ENCODE measurements around the gene GXYLT1. TPM values are rescaled to one million over a fixed set of nuclear protein-coding genes. Genes with fewer than 3 reads are reported as not detected.

Gene GXYLT1
- total and polyA plus RNA-seq, 2 experiments from 2014 or later = 9.0 to 28.8 TPM

GRCh38 chr12:42173961-42174521 lies 29.4 kb upstream of the GXYLT1 start:
- no peaks in the 10 kb centered on the region for H3K27me3 ChIP-seq
- no peaks in the 10 kb centered on the region for H3K4me1 ChIP-seq (ENCODE audit: insufficient read depth)
- no peak overlapping the region for H3K4me2 ChIP-seq
- no peaks in the 10 kb centered on the region for H3K36me3 ChIP-seq (replicated peaks; ENCODE audit: insufficient read depth, low read depth)
- no peak for DNase-seq (ENCODE audit: low spot score)
- H3K9me2 ChIP-seq (replicated peaks; ENCODE audit: insufficient read depth) = no peaks in the 10 kb centered on the region
- no peak overlapping the region for H2AFZ ChIP-seq
- no peaks in the 10 kb centered on the region for H3K9me3 ChIP-seq (ENCODE audit: low read depth)
- H4K20me1 ChIP-seq (ENCODE audit: insufficient read depth, poor library complexity, severe bottlenecking) = no peaks in the 10 kb centered on the region
- TF ChIP-seq CTCF (IDR thresholded peaks at IDR 0.05; ENCODE audit: poor library complexity) = no peak
- TF ChIP-seq EZH2 (IDR thresholded peaks at IDR 0.05; ENCODE audit: borderline replicate concordance) = no peak
- no peak for TF ChIP-seq EZH2phosphoT487 (IDR thresholded peaks at IDR 0.05; ENCODE audit: low read depth, severe bottlenecking, unreplicated experiment)
- no peak overlapping the region for H3K27ac ChIP-seq
- H3K4me3 ChIP-seq = no peak overlapping the region
- peaks cover 9% of the 10 kb centered on the region for H3K79me2 ChIP-seq

- H3K4me2 ChIP-seq = no peak overlapping the region
- no peaks in the 10 kb centered on the region for H3K9me2 ChIP-seq (replicated peaks; ENCODE audit: insufficient read depth)
- DNase-seq (ENCODE audit: low spot score) = no peak
- no peak overlapping the region for H2AFZ ChIP-seq
- H3K27ac ChIP-seq = no peak overlapping the region
- H3K4me3 ChIP-seq = no peak overlapping the region
- TF ChIP-seq EZH2 (IDR thresholded peaks at IDR 0.05; ENCODE audit: borderline replicate concordance) = no peak
- no peak for TF ChIP-seq CTCF (IDR thresholded peaks at IDR 0.05; ENCODE audit: poor library complexity)
- TF ChIP-seq EZH2phosphoT487 (IDR thresholded peaks at IDR 0.05; ENCODE audit: low read depth, severe bottlenecking, unreplicated experiment) = no peak
- H3K4me1 ChIP-seq (ENCODE audit: insufficient read depth) = no peaks in the 10 kb centered on the region
- peaks cover 9% of the 10 kb centered on the region for H3K79me2 ChIP-seq
- H3K9me3 ChIP-seq (ENCODE audit: low read depth) = no peaks in the 10 kb centered on the region
- 91% methylated on average over 4 of the region's 4 CpGs for WGBS (ENCODE audit: low lambda C conversion rate, missing lambda C conversion rate)
- H3K36me3 ChIP-seq (replicated peaks; ENCODE audit: insufficient read depth, low read depth) = no peaks in the 10 kb centered on the region
- H4K20me1 ChIP-seq (ENCODE audit: insufficient read depth, poor library complexity, severe bottlenecking) = no peaks in the 10 kb centered on the region
- H3K27me3 ChIP-seq = no peaks in the 10 kb centered on the region
Observed at GRCh38 chr12:42172441-42173210, 28.0 kb upstream of the GXYLT1 start.

- Histone ChIP-seq H3K4me1 (ENCODE audit: insufficient read depth) (no peaks in the 10 kb centered on the region), H3K27ac (no peak overlapping the region), H3K9me3 (ENCODE audit: low read depth) (no peaks in the 10 kb centered on the region), H3K9me2 (replicated peaks; ENCODE audit: insufficient read depth) (no peaks in the 10 kb centered on the region), H3K27me3 (no peaks in the 10 kb centered on the region), H3K4me3 (no peak overlapping the region), H3K79me2 (no peaks in the 10 kb centered on the region), H3K36me3 (replicated peaks; ENCODE audit: insufficient read depth, low read depth) (no peaks in the 10 kb centered on the region), H2AFZ (no peak overlapping the region), H4K20me1 (ENCODE audit: insufficient read depth, poor library complexity, severe bottlenecking) (no peaks in the 10 kb centered on the region), H3K4me2 (no peak overlapping the region)
- over 99% methylated on average over 6 of the region's 6 CpGs for WGBS (ENCODE audit: low lambda C conversion rate, missing lambda C conversion rate)
- no peak for DNase-seq (ENCODE audit: low spot score)
- TF ChIP-seq EZH2 (IDR thresholded peaks at IDR 0.05; ENCODE audit: borderline replicate concordance) (no peak), CTCF (IDR thresholded peaks at IDR 0.05; ENCODE audit: poor library complexity) (no peak), EZH2phosphoT487 (IDR thresholded peaks at IDR 0.05; ENCODE audit: low read depth, severe bottlenecking, unreplicated experiment) (no peak)
Observed at GRCh38 chr12:42167711-42168110, 23.0 kb upstream of the GXYLT1 start.
